Bladder microvascular endothelial cell (primary cell): ENCODE results near the gene ZNF580. TPM values are rescaled to one million over a fixed set of nuclear protein-coding genes. Genes with fewer than 3 reads are reported as not detected.

Experiments used
- total RNA-seq: library from RNA; depleted of rRNA; stranded (reverse); fragments of >200 nt; gene quantifications from 2 replicates; pipeline ENCODE4 v1.2.3, GENCODE V29; 2014

The ZNF580 gene, protein sequence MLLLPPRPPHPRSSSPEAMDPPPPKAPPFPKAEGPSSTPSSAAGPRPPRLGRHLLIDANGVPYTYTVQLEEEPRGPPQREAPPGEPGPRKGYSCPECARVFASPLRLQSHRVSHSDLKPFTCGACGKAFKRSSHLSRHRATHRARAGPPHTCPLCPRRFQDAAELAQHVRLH
- total RNA-seq: 1.5 and 2.9 TPM in 2 replicates

DNA sequence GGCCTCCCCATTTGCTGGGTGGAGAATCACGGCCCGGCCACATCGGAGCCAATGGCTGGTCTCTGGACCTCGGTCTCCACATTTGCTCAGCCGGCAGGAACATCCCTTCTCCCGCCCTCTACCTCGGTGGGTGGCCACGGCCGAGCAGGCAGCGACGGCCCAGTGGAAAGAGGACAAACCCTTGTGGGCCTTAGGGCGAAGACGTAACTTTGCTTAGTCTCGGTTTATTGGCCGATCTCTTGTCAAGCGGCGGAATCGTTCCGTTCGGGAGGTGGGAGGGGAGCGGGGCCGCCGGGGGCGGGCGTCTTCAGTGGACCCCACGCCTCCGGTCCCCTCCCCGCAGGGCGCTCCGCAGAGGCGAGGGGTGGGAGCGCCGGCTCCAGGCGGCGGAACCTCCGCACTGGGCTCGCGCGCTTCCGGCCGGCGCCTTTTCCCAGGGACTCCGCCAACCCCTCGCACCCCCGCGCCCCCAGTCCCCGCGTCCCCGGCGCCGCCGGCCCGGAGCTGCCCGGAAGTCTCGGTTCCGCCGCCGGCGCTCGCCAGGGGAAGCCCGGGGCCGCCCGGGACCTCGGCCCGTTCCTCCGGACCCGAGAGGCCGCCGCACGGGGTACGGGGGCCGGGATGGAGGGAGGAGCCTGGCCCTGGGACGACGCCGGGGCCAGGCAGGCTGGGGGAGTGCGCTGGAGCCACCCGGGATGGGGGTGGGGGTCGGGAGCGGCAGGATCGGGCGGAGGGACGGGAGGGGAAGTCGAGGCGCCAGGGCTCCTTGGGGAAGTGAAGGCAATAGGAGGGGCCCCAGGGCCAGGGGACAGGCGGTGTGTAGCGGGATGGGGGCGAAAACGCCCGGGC is at the start of gene ZNF580:
Gene ZNF580, plus strand, starts transcription at position 426 of the 849 bp plus-strand sequence. CDS start 1,507 bp downstream, outside the sequence.

DNA sequence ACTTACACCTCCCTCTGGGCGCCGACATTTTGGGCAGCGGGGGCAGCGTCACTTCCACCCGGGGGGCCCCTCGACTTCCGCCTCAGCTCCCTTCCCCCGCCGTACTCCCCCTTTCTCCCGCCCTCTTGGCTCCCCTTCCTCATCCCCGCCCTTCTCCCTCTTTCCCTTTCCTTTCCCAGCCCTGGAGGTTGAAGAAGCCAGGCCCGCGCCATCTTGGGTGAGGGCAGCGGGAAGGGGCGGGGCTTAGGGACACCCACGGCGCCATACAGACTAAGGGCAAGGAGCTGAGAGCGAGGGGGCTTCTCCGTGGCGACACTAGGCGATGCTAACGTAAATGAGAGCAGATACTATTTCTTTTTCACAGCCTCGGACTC is 41.3 kb upstream of the ZNF580 start, which contains the start of gene FIZ1:
Gene FIZ1, minus strand, starts transcription at position 50 of the 374 bp plus-strand sequence. CDS start 1,652 bp downstream, outside the sequence.

DNA sequence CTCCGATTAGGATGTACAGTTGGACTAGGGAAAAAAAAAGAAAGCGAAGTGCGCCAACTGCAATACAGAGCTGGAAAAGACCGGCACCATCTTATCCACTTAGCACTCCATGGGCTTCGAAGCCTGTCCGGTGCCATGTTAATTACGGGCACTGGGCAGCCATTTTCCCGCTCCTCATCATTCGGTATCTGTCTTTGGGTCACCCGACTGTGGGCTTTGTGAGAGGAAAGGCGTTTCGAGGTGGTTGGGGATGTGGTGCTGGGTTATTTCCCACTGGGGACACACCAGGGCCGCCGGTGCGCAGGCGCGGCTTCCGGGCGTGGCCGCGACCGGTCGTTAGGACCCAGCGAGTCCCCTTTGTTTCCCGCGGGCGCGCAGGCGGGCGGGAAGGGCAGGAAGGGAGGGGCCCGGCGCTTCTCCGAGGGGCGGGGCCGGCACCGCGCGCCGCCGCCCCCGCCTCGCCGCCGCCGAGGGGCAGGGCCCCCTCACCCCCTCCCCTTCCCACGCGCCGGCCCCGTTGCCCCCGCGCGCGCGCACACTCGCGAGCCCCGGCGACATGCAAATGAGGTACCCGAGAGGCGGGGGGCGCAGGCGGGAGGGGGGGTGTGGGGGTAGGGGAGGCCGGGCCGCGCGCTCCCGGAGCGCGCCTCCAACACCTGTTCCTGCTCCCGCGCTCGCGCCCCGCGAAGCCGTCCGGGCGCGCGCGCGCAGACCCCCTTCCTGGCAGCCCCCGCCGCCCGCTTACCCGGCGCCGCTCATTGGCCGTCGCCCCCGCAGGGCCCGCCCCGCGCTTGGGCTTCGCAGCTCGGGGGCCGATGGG is 40.8 kb upstream of the ZNF580 start, which contains the start of gene ZNF524:
Gene ZNF524, plus strand, starts transcription at position 447 of the 820 bp plus-strand sequence. CDS start 1,825 bp downstream, outside the sequence.

DNA sequence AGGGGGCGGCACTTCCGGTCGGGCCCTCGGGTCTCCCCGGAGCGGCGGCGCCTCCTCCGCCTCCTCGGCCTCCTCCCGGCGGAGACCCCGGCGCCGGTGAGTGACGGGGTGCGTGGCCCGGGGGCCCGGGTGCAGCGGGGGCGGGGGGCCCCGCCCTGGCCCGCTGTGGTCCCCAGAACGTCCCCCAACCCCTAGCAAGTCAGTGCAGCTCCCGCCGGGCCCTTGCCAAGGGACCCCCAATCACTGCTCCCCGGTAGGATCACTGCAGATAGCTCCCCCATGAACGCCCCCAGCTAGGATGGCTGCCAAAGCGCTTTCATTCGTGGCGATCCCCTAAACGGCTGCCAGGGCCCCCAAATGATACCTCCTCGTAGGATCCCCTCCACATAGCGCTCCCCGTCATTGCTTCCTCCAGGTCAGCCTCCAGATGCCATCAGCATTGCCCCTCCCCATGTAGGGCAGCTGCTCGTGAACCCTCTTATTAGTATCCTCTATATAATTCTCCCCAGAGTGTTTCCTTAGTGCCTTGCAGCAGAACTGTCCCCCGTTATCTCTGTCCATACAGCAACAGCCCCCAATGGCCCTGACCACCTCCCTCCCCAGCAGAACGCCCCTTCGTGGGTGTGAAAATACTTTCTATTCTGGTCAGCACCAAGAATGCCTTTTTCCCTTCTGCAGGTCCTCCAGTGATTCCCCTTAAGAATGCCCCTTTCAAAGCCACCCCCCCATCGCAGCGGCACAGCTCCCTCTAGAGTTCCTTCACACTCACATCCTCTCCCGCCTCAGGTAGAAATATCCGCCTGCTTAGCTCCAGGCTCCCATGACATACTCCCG is 34.9 kb upstream of the ZNF580 start, which contains the start of gene ZNF865:
Gene ZNF865, plus strand, starts transcription at position 11 of the 834 bp plus-strand sequence. CDS start 7,972 bp downstream, outside the sequence.

DNA sequence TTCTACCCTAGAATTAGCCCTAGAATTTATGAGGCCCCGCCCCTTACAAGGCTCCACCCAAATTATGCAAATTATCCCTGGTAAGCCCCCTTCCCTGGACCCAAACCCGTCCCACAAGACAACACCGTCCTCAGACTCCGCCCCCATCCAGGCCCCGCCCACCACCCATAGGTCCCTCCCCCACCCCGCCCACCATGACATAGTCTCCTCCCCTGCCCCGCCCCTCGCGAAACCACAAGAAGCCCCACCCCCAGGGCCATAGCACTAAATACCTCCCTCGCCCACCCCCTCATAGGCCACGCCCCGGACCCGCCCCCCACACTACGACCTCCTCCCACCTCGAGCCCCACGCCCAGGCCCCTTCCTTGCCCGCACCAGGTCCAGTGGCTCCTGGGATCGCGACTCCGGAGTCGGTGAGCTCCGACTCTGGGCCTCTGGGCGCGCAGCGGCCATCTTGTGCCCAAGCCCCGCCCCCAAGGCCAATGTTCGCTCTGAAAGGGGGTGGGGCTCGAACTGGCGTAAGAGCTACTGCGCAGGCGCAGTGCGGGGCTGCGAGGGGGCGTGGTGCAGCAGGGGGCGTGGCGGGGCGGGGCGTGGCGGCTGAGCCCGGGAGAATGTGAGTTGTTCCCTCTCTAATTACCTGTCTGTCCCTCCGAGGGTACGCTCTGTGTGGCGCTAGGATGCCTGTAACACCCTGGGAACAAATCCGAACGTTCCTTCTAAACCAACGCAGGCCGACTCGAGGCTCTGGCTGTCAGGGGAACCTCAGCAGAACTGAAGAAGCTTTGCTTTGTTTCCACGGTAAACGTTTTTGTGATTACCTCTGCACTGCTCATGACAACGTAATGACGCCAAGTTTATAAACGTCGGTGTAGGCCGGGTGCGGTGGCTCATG is 16.4 kb upstream of the ZNF580 start, which contains the start of gene ZNF784:
Gene ZNF784, minus strand, starts transcription at position 458 of the 895 bp plus-strand sequence. Its CDS starts 5 bp downstream, at position 453.

DNA sequence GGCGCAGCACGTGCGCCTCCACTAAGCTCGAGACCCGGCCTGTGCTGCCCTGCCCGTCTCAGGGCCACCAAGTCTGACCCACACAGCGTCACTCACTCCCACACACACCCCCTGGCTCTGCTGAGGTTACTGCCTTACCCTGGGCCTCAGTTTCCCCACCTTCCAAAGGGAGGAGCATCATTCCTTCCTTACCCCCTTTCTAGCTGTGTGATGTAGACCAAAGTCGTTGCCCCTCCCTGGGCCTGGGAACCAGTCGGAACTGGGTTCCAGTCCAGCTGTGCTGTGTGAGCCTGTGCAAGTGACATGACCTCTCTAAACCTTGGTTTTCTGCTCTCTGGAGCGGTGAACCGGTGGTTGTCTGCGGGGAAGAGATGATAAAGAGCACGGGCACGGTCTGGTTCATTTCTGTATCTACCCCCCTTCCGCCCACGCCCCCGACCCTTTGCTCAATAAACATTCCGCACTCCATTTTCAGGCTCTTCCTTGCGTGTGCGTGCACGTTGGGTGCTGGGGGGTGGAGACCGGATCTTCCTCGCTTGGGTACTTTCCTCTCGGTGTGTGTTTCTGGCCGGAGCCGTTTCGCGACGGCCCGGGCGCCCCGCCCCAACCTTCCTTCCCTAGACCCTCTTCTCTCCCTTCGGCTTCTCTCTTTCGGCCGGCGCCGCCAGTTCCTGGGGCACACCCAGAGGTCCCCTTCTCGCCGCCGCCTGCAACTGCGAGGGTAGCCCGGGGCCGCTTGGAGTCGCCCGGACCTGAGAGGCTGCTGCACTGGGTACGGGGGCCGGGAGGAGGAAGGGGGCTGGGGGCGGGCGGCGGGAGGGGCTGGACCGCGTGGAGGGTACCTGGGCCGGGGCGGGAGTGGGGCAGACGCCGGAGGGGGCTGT is 2.4 kb downstream of the ZNF580 start, which contains the start of gene ZNF581:
Gene ZNF581, plus strand, starts transcription at position 647 of the 884 bp plus-strand sequence. CDS start 923 bp downstream, outside the sequence.

DNA sequence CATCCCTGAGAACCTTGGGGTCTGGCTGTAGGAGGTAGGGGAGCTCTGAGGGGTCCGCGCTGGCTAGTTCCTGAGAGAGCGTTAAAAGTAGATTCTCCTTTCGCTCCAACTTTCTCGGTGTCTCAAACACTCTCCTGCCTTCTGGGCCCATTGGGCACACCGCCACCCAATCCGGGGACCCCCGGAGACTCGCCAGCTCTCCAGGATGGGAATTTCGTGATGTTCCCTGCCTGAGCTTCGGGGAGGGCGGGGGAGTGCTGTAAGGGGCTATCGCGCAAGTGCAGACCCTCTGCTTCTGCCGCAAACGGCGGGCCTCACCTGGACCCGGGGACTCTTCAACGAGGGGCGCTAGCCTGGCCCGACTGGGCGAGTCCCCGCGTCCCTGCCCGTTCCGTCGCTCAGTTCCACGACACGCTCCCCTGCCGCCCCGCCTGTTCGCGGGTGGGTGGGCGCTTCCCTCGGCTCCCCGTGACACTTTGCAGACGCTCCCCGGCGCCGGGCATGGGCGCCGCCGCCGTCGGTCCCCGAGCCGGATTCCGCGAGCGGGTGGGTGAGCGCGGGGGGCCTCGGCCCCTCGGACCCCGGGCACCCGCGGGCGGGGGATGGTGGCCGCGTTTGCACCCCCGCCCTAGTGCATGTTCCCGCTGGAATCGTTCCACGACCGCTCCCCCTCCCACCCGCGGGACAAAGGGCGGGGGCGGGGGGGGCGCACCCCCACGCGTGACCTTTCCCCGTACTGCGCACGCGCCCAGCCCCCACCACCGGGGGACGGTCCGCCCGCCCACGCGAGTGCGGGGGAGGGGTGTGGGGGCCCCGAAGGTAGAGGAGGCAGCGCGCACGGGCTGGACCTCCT is 7.2 kb downstream of the ZNF580 start, which contains the start of gene CCDC106:
Gene CCDC106, plus strand, starts transcription at position 481 of the 853 bp plus-strand sequence. CDS start 835 bp downstream, outside the sequence.

DNA sequence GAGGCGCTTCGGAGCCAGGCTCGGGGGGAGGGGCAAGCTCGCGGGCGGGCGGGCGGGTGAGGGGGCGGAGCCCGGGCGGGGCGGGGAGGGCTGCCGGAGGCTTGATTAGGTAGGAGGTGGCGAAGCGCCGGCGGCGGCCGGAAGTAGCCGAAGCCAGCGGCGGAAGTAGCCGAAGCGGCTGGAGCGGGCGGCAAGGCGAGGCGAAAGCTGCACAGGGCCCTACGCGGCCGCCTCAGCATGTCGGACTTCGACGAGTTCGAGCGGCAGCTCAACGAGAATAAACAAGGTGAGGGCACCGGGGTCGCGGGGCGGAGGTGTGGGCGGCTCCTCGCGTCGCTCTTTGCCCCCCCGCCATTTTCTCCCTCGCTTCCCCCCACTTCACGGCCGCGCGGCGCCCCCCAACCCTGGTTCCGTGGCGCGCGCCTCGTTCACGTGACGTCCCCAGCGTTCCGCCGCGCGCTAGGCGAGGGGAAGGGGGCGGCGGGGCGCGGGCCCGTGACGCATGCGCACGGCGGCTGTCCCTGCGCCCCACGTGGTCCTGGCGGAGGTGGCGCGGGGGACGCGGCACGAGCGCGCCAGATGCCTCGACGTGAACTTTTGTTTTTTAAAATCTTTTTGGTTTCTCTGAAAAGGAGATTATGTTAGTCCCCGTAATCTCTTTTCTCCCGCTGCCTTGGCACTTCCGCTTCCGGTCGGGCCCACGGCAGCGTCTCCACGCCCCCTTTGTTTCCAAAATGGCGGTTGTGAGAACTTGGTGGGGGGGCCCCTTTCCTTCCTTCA is 14.3 kb downstream of the ZNF580 start, which contains the start of gene U2AF2:
Gene U2AF2, plus strand, starts transcription at position 168 of the 780 bp plus-strand sequence. Its CDS starts 70 bp downstream, at position 238.

DNA sequence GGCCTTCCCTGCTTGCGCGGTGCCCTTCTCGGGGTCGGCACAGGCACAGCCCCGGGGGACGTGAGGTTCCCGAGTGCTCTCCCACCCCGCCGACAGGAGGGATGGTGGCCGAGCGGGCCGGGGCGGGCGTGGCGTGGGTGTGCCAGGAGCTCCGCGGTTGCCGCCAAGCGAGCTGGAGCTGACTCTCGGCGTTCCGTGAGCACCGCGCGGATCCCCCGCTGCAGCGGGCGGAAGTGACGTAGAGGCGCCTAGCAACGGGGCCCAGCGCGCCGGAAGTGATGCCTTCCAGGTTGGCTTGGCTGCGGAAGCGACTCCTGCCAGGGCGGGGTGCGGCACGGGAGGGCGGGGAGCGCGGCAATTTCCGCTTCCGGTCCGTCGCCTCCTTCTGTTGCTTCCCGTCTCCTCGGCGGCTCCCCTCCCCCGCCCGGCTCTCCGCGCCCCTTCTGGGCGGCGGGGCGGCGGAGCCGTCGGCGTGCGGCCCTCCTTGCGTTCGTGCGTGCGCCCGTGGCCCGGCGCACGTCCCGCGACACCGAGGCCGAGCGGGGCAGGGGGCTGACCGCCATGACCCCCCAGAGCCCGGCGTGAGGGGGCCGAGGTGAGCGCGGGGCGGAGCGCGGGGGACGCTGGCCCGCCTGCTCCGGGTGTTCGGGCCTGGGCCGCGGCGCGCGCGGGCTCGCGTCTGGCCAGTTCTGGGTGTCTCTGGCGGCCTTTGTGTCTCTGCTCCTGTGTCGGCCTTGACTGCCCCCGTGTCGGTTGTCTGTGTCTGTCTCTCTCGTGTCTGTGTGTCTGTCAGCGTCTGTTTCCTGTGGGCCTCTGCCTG is 34.2 kb downstream of the ZNF580 start, which contains the start of gene EPN1:
Gene EPN1, plus strand, starts transcription at position 386 of the 820 bp plus-strand sequence. CDS start 3,402 bp downstream, outside the sequence.

Other genes starting within 250 kb of the ZNF580 start
- gene UBE2S, start 233.2 kb upstream of the ZNF580 start, total RNA-seq: 31.8 and 82.4 TPM in 2 replicates
- not detected in 2 replicates for gene SHISA7, start 197.7 kb upstream of the ZNF580 start, total RNA-seq
- 38.4 and 40.0 TPM in 2 replicates for gene ISOC2, start 179.4 kb upstream of the ZNF580 start, total RNA-seq
- not detected in 2 replicates for gene C19orf85, start 176.3 kb upstream of the ZNF580 start, total RNA-seq
- 0.81 and 1.8 TPM in 2 replicates for gene ZNF628, start 164.4 kb upstream of the ZNF580 start, total RNA-seq
- 9.4 and 9.8 TPM in 2 replicates for gene NAT14, start 155.8 kb upstream of the ZNF580 start, total RNA-seq
- gene SSC5D, start 152.6 kb upstream of the ZNF580 start, total RNA-seq: 0.16 and 0.31 TPM in 2 replicates
- not detected in 2 replicates for gene SBK2, start 103.9 kb upstream of the ZNF580 start, total RNA-seq
- gene SBK3, start 95.5 kb upstream of the ZNF580 start, total RNA-seq: 0.13 and 0.16 TPM in 2 replicates
- 2.1 and 3.0 TPM in 2 replicates for gene ZNF579, start 60.2 kb upstream of the ZNF580 start, total RNA-seq
- gene FIZ1, start 41.5 kb upstream of the ZNF580 start, total RNA-seq: 1.3 and 3.1 TPM in 2 replicates
- 9.5 and 10.5 TPM in 2 replicates for gene ZNF524, start 40.7 kb upstream of the ZNF580 start, total RNA-seq
- gene ZNF865, start 35.4 kb upstream of the ZNF580 start, total RNA-seq: 0.97 and 1.5 TPM in 2 replicates
- gene ZNF784, start 16.4 kb upstream of the ZNF580 start, total RNA-seq: 3.9 and 4.7 TPM in 2 replicates
- 11.5 and 18.0 TPM in 2 replicates for gene ZNF581, start 2.6 kb downstream of the ZNF580 start, total RNA-seq
- gene CCDC106, start 7.2 kb downstream of the ZNF580 start, total RNA-seq: 5.3 and 11.0 TPM in 2 replicates
- 94.9 and 152 TPM in 2 replicates for gene U2AF2, start 14.0 kb downstream of the ZNF580 start, total RNA-seq
- gene EPN1, start 34.2 kb downstream of the ZNF580 start, total RNA-seq: 22.2 and 199 TPM in 2 replicates
- gene NLRP9, start 97.4 kb downstream of the ZNF580 start, total RNA-seq: not detected in 2 replicates
- gene RFPL4A, start 118.1 kb downstream of the ZNF580 start, total RNA-seq: 0.16 and 2.3 TPM in 2 replicates
- 0.31 TPM in 1 of 2 replicates, not detected in the other for gene RFPL4AL1, start 128.1 kb downstream of the ZNF580 start, total RNA-seq
- gene NLRP11, start 191.0 kb downstream of the ZNF580 start, total RNA-seq: 0.06 TPM in 1 of 2 replicates, not detected in the other
- gene NLRP4, start 195.5 kb downstream of the ZNF580 start, total RNA-seq: not detected in 2 replicates